ENCODE results near the gene ABCB1. TPM values are rescaled to one million over a fixed set of nuclear protein-coding genes. Genes with fewer than 3 reads are reported as not detected.

Gene ABCB1
- total and polyA plus RNA-seq, 2 of the 8 experiments (the other 6 are each of a cell fraction or from before 2014, with no cell fraction given): 0.51 to 1.2 TPM

DNA sequence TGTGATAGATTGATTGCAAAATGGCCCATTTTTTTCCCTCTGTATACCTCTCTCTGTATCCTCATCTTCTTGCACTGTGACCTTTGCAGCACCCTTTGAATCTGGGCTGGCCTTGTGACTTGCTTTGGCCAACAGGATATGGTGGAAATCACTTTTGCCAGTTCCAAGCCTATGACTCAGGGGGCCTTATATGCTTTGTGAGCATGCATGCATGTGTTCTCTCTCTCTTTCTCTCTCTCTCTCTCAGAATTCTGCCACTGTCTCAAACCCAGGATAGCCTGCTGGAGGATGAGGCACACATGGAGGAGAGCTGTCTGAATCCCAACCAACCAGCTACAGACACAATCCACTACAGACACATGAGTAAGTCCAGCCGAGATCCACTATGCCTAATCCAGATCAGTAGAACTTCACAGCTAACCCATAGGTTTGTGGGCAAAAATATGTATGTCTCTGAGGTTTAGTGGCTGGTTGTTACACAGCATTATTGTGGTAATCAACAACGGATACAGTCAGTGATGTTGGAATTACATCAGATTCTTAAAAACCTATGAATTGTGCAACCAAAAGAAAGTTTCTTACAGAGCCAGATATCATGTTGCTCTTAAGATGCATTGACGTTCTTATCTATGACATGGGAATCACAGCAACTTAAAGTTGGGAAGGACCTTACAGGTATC, 83.4 kb downstream of the ABCB1 start (continued):
- TF ChIP-seq, protein P1, sequence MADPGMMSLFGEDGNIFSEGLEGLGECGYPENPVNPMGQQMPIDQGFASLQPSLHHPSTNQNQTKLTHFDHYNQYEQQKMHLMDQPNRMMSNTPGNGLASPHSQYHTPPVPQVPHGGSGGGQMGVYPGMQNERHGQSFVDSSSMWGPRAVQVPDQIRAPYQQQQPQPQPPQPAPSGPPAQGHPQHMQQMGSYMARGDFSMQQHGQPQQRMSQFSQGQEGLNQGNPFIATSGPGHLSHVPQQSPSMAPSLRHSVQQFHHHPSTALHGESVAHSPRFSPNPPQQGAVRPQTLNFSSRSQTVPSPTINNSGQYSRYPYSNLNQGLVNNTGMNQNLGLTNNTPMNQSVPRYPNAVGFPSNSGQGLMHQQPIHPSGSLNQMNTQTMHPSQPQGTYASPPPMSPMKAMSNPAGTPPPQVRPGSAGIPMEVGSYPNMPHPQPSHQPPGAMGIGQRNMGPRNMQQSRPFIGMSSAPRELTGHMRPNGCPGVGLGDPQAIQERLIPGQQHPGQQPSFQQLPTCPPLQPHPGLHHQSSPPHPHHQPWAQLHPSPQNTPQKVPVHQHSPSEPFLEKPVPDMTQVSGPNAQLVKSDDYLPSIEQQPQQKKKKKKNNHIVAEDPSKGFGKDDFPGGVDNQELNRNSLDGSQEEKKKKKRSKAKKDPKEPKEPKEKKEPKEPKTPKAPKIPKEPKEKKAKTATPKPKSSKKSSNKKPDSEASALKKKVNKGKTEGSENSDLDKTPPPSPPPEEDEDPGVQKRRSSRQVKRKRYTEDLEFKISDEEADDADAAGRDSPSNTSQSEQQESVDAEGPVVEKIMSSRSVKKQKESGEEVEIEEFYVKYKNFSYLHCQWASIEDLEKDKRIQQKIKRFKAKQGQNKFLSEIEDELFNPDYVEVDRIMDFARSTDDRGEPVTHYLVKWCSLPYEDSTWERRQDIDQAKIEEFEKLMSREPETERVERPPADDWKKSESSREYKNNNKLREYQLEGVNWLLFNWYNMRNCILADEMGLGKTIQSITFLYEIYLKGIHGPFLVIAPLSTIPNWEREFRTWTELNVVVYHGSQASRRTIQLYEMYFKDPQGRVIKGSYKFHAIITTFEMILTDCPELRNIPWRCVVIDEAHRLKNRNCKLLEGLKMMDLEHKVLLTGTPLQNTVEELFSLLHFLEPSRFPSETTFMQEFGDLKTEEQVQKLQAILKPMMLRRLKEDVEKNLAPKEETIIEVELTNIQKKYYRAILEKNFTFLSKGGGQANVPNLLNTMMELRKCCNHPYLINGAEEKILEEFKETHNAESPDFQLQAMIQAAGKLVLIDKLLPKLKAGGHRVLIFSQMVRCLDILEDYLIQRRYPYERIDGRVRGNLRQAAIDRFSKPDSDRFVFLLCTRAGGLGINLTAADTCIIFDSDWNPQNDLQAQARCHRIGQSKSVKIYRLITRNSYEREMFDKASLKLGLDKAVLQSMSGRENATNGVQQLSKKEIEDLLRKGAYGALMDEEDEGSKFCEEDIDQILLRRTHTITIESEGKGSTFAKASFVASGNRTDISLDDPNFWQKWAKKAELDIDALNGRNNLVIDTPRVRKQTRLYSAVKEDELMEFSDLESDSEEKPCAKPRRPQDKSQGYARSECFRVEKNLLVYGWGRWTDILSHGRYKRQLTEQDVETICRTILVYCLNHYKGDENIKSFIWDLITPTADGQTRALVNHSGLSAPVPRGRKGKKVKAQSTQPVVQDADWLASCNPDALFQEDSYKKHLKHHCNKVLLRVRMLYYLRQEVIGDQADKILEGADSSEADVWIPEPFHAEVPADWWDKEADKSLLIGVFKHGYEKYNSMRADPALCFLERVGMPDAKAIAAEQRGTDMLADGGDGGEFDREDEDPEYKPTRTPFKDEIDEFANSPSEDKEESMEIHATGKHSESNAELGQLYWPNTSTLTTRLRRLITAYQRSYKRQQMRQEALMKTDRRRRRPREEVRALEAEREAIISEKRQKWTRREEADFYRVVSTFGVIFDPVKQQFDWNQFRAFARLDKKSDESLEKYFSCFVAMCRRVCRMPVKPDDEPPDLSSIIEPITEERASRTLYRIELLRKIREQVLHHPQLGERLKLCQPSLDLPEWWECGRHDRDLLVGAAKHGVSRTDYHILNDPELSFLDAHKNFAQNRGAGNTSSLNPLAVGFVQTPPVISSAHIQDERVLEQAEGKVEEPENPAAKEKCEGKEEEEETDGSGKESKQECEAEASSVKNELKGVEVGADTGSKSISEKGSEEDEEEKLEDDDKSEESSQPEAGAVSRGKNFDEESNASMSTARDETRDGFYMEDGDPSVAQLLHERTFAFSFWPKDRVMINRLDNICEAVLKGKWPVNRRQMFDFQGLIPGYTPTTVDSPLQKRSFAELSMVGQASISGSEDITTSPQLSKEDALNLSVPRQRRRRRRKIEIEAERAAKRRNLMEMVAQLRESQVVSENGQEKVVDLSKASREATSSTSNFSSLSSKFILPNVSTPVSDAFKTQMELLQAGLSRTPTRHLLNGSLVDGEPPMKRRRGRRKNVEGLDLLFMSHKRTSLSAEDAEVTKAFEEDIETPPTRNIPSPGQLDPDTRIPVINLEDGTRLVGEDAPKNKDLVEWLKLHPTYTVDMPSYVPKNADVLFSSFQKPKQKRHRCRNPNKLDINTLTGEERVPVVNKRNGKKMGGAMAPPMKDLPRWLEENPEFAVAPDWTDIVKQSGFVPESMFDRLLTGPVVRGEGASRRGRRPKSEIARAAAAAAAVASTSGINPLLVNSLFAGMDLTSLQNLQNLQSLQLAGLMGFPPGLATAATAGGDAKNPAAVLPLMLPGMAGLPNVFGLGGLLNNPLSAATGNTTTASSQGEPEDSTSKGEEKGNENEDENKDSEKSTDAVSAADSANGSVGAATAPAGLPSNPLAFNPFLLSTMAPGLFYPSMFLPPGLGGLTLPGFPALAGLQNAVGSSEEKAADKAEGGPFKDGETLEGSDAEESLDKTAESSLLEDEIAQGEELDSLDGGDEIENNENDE (IDR thresholded peaks at IDR 0.05; ENCODE audit: insufficient replicate concordance, low read length): no peak
- TF ChIP-seq CTBP2 (IDR thresholded peaks at IDR 0.05; ENCODE audit: borderline replicate concordance, insufficient read depth, insufficient read length, low read length) (no peak), HDAC6 (IDR thresholded peaks at IDR 0.05; ENCODE audit: low read depth, low read length) (no peak), EP300 (IDR thresholded peaks at IDR 0.05; ENCODE audit: borderline replicate concordance in 1 of 2, low read depth in 2 of 2, low read length in 2 of 2) (no peak)
